AG09309 (cell line): ENCODE results near the gene RPAP2.

ENCODE experiments used
- DNase-seq: peaks from one replicate; pipeline ENCODE4 v3.0.0-alpha.2; 2010; ENCODE audit warnings: low read depth
- H3K4me3 ChIP-seq: 2 replicates; pipeline ENCODE4 v1.5.1; 2011; ENCODE audit warnings: mild to moderate bottlenecking, low read depth, low read length, moderate library complexity; ENCODE audit not compliant: control insufficient read depth
- TF ChIP-seq, protein P1 (sequence below): IDR thresholded peaks from 2 replicates; pipeline ENCODE4 v1.5.1; 2011; ENCODE audit warnings: mild to moderate bottlenecking, low read depth, low read length, inconsistent platforms; ENCODE audit not compliant: insufficient read depth, control insufficient read depth; ENCODE audit errors: missing control alignments

RPAP2 gene

GRCh38 chr1:92306020-92306419 is 7.2 kb downstream of the RPAP2 start:
- DNase-seq: no peak
- H3K4me3 ChIP-seq: no peak overlapping the region
- TF ChIP-seq, protein P1, sequence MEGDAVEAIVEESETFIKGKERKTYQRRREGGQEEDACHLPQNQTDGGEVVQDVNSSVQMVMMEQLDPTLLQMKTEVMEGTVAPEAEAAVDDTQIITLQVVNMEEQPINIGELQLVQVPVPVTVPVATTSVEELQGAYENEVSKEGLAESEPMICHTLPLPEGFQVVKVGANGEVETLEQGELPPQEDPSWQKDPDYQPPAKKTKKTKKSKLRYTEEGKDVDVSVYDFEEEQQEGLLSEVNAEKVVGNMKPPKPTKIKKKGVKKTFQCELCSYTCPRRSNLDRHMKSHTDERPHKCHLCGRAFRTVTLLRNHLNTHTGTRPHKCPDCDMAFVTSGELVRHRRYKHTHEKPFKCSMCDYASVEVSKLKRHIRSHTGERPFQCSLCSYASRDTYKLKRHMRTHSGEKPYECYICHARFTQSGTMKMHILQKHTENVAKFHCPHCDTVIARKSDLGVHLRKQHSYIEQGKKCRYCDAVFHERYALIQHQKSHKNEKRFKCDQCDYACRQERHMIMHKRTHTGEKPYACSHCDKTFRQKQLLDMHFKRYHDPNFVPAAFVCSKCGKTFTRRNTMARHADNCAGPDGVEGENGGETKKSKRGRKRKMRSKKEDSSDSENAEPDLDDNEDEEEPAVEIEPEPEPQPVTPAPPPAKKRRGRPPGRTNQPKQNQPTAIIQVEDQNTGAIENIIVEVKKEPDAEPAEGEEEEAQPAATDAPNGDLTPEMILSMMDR: no peak

- H3K4me3 ChIP-seq: no peak overlapping the region
- TF ChIP-seq, protein P1: no peak
- no peak for DNase-seq
Measured at GRCh38 chr1:92307980-92308379, 9.1 kb downstream of the RPAP2 start.

GRCh38 chr1:92310185-92310597 is 11.3 kb downstream of the RPAP2 start:
- no peak overlapping the region for H3K4me3 ChIP-seq
- TF ChIP-seq, protein P1: peak; percentile 44
- no peak for DNase-seq

DNA sequence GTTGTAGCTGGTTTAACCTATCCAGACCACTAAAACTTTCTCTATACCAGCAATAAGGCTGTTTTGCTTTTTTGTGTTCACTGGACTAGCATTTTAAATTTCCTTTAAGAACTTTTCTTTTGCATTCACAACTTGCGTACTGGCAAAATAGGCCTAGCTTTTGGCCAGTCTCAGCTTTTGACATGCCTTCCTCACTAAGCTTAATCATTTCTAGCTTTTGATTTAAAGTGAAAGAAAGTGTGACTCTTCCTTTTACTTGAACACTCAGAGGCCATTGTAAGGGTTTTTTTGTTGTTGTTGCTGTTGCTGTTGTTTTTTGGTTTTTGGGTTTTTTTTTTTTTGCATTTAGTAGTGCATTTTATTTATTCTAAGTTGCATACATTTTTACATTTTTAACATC is 15.2 kb downstream of the RPAP2 start:
- TF ChIP-seq, protein P1: no peak
- no peak for DNase-seq

DNA sequence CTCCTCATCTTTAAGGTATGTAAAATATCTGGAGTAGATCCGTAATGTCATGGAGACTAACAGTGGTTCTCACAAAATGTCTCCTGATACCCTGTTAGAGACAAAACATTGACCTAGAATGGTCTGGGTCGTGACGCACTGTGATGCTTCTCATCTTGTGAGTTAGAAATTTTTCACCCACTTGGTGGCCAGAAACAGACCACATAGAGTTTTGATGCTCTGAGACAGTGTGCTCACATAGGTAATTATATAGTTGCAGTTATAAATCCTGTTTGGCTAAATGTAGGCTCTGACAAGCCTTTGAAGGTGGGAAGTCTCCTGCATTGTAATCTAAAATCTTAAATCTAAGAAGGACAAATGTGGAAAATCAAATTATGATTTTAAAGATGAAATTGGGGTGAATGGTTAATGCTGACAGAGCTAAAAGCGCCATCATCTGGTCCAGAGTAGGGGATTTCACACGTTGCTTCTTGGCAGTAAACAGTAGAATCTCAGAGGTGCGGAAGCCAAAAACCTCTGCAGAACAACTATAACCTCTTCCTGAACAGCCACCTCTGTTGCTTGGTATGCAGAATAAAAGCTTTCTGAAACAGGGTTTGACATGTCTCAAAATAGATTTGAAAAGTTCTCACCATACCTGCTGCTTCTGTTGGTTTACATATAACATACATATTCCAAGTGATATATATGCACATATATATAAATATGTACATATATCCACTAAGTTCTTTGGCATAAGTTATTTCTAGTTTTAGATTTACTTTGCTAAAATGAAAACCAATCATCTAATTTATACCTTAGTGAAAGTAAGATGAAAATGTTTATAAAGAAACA is 17.1 kb downstream of the RPAP2 start:
- no peak for DNase-seq
- no peak overlapping the region for H3K4me3 ChIP-seq
- TF ChIP-seq, protein P1: no peak

More for the DNA sequence above, 15.2 kb downstream of the RPAP2 start:
- no peak overlapping the region for H3K4me3 ChIP-seq

DNA sequence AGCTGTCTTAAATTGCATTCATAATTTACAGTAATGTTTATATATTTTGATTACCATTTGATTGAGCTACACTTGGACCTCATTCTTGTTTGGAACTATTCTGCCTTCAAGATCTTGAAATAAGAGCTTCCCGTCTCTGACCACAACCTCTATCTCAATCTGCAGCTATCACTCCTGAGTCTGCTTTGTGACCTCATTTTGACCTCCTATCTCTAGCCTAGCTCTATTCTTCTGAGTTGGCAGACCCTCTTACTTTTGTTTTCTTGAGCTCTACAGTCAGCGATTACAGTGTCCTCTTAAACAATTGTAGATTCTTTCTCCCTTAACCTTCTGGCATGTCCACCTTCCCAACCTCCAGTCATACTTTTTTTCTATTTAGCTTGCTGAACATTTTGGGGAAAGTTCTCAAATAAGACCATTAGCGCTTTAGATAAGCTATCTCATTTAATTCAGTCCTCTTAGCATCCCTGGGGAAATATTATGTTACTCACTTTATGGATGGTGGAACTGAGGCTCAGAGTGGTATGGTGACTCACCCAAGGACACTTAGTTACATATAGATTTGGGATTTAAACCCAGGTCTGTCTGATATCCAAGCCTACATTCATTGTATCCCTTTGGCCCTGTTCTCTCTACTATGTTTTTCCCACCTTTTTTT is 19.1 kb downstream of the RPAP2 start:
- no peak for DNase-seq
- TF ChIP-seq, protein P1: no peak
- H3K4me3 ChIP-seq: no peak overlapping the region
